Measurements from ENCODE around the gene CCL11. TPM values are rescaled to one million over a fixed set of nuclear protein-coding genes. Genes with fewer than 3 reads are reported as not detected.

Gene CCL11
- total RNA-seq, 2 experiments from 2014 or later = not detected

DNA sequence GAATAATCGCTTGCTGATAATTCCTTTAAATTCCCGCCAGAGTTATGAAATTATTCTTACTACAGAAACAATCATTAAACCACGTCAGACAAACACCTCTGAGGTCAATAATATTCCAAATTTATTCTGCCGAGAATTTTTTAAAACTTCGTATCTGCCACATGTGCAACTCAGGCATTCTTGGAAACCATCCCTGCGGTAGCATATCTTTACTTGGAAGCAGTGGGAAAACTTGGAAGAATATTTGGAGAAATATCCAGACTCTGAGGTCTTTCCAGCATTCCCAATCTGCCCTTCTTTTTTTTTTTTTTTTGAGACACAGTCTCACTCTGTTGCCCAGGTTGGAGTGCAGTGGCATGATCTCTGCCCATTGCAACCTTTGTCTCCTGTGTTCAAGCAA is 2.0 kb upstream of the CCL11 start:
- Histone ChIP-seq H2AFZ (ENCODE audit: low read length) (no peak overlapping the region), H3K9me2 (ENCODE audit: insufficient read depth, low read length) (no peaks in the 10 kb centered on the region), H3K9me3 (ENCODE audit: low read length) (no peaks in the 10 kb centered on the region), H3K79me2 (ENCODE audit: insufficient read depth, low read depth, low read length) (no peaks in the 10 kb centered on the region), H3K4me1 (ENCODE audit: insufficient read depth, low read length, poor library complexity, severe bottlenecking) (no peaks in the 10 kb centered on the region), H4K20me1 (ENCODE audit: insufficient read depth, low read length) (no peaks in the 10 kb centered on the region), H3K4me2 (ENCODE audit: low read length) (no peak overlapping the region), H3K27ac (ENCODE audit: low read depth, low read length, poor library complexity, severe bottlenecking) (no peak overlapping the region), H3K36me3 (ENCODE audit: insufficient read depth, low read length) (no peaks in the 10 kb centered on the region), H3K4me3 (ENCODE audit: low read depth, low read length, poor library complexity, severe bottlenecking) (no peak overlapping the region)
- intact Hi-C loops (cut with micrococcal nuclease; ENCODE audit: unreplicated experiment) = no loop called here
- DNase-seq (ENCODE audit: low spot score) = no peak
- ChIA-PET POLR2A (no interaction called here), CTCF (ENCODE audit: unreplicated experiment) (no interaction called here)
- TF ChIP-seq, protein P1, sequence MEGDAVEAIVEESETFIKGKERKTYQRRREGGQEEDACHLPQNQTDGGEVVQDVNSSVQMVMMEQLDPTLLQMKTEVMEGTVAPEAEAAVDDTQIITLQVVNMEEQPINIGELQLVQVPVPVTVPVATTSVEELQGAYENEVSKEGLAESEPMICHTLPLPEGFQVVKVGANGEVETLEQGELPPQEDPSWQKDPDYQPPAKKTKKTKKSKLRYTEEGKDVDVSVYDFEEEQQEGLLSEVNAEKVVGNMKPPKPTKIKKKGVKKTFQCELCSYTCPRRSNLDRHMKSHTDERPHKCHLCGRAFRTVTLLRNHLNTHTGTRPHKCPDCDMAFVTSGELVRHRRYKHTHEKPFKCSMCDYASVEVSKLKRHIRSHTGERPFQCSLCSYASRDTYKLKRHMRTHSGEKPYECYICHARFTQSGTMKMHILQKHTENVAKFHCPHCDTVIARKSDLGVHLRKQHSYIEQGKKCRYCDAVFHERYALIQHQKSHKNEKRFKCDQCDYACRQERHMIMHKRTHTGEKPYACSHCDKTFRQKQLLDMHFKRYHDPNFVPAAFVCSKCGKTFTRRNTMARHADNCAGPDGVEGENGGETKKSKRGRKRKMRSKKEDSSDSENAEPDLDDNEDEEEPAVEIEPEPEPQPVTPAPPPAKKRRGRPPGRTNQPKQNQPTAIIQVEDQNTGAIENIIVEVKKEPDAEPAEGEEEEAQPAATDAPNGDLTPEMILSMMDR (conservative IDR thresholded peaks at IDR 0.05; ENCODE audit: low read length) = no peak
- no peak for TF ChIP-seq EZH2phosphoT487 (IDR thresholded peaks at IDR 0.05; ENCODE audit: borderline replicate concordance, low read depth, low read length)
- BruUV-seq (replicated peaks) = no TSS peak

DNA sequence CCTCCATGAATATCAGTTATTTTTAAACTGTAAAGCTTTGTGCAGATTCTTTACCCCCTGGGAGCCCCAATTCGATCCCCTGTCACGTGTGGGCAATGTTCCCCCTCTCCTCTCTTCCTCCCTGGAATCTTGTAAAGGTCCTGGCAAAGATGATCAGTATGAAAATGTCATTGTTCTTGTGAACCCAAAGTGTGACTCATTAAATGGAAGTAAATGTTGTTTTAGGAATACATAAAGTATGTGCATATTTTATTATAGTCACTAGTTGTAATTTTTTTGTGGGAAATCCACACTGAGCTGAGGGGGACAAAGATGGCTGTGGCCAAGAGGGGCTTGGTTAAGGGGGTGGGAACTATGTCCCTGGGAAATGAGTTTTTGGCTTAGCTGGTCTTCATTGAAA is 2.3 kb downstream of the CCL11 start:
- no peak overlapping the region for H2AFZ ChIP-seq (ENCODE audit: low read length)
- H3K27ac ChIP-seq (ENCODE audit: low read depth, low read length, poor library complexity, severe bottlenecking) = no peak overlapping the region
- H3K9me3 ChIP-seq (ENCODE audit: low read length) = no peaks in the 10 kb centered on the region
- H3K9me2 ChIP-seq (ENCODE audit: insufficient read depth, low read length) = no peaks in the 10 kb centered on the region
- no peak overlapping the region for H3K4me2 ChIP-seq (ENCODE audit: low read length)
- H3K79me2 ChIP-seq (ENCODE audit: insufficient read depth, low read depth, low read length) = no peaks in the 10 kb centered on the region
- no peak for TF ChIP-seq EZH2phosphoT487 (IDR thresholded peaks at IDR 0.05; ENCODE audit: borderline replicate concordance, low read depth, low read length)
- TF ChIP-seq, protein P1 (conservative IDR thresholded peaks at IDR 0.05; ENCODE audit: low read length) = no peak
- no peaks in the 10 kb centered on the region for H4K20me1 ChIP-seq (ENCODE audit: insufficient read depth, low read length)
- H3K36me3 ChIP-seq (ENCODE audit: insufficient read depth, low read length) = no peaks in the 10 kb centered on the region
- intact Hi-C loops (cut with micrococcal nuclease; ENCODE audit: unreplicated experiment) = no loop called here
- no peak overlapping the region for H3K4me3 ChIP-seq (ENCODE audit: low read depth, low read length, poor library complexity, severe bottlenecking)
- ChIA-PET POLR2A (no interaction called here), CTCF (ENCODE audit: unreplicated experiment) (no interaction called here)
- DNase-seq (ENCODE audit: low spot score) = no peak
- BruUV-seq (replicated peaks) = no TSS peak
- H3K4me1 ChIP-seq (ENCODE audit: insufficient read depth, low read length, poor library complexity, severe bottlenecking) = no peaks in the 10 kb centered on the region

DNA sequence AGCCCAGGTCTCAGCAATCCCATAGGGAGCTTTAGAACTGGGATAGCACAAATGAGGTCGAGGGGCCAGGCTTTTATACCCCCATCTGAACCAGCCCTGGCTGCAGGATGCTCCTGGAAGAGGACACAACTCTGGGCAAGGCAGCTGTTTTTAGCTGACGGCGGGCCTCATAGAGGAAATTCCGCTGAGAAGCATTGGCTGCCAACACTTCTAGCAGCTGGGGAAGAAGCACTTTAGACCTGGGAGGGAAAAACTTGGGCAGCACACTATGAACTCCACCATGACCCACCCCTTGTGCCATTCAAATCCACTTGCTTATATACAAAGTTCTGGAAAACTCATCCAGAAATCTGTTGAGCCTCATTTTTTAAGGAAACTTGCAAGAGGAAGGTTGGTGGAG is 5.0 kb downstream of the CCL11 start:
- no peak for DNase-seq (ENCODE audit: low spot score)
- no peak overlapping the region for H2AFZ ChIP-seq (ENCODE audit: low read length)
- TF ChIP-seq, protein P1 (conservative IDR thresholded peaks at IDR 0.05; ENCODE audit: low read length) = no peak
- no peak for TF ChIP-seq EZH2phosphoT487 (IDR thresholded peaks at IDR 0.05; ENCODE audit: borderline replicate concordance, low read depth, low read length)
- POLR2A ChIA-PET = no interaction called here
- intact Hi-C loops (cut with micrococcal nuclease; ENCODE audit: unreplicated experiment) = no loop called here
- no peaks in the 10 kb centered on the region for H3K9me3 ChIP-seq (ENCODE audit: low read length)
- no peaks in the 10 kb centered on the region for H3K79me2 ChIP-seq (ENCODE audit: insufficient read depth, low read depth, low read length)
- no peak overlapping the region for H3K4me2 ChIP-seq (ENCODE audit: low read length)
- no TSS peak for BruUV-seq (replicated peaks)
- CTCF ChIA-PET (ENCODE audit: unreplicated experiment) = no interaction called here
- H4K20me1 ChIP-seq (ENCODE audit: insufficient read depth, low read length) = no peaks in the 10 kb centered on the region
- H3K4me1 ChIP-seq (ENCODE audit: insufficient read depth, low read length, poor library complexity, severe bottlenecking) = no peaks in the 10 kb centered on the region
- H3K4me3 ChIP-seq (ENCODE audit: low read depth, low read length, poor library complexity, severe bottlenecking) = no peak overlapping the region
- no peaks in the 10 kb centered on the region for H3K36me3 ChIP-seq (ENCODE audit: insufficient read depth, low read length)
- H3K9me2 ChIP-seq (ENCODE audit: insufficient read depth, low read length) = no peaks in the 10 kb centered on the region
- H3K27ac ChIP-seq (ENCODE audit: low read depth, low read length, poor library complexity, severe bottlenecking) = no peak overlapping the region
